Colonic mucosa (tissue), 4 donors: ENCODE results near the gene PHF12. TPM values are rescaled to one million over a fixed set of nuclear protein-coding genes. Genes with fewer than 3 reads are reported as not detected.

Experiments used
- DNase-seq: peaks from one replicate; pipeline ENCODE4 v3.0.0-alpha.2; 2020
- H3K27ac ChIP-seq: fragments of 200-600 bp; one replicate; pipeline ENCODE4 v1.8.0; 2021
- H3K27me3 ChIP-seq: fragments of 200-600 bp; one replicate; pipeline ENCODE4 v1.8.0; 2021
- H3K36me3 ChIP-seq: fragments of 200-600 bp; one replicate; pipeline ENCODE4 v1.8.0; 2021
- H3K4me1 ChIP-seq: fragments of 200-600 bp; one replicate; pipeline ENCODE4 v1.8.0; 2021; ENCODE audit warnings: mild to moderate bottlenecking
- H3K4me3 ChIP-seq: fragments of 200-600 bp; one replicate; pipeline ENCODE4 v1.8.0; 2021
- H3K9ac ChIP-seq, 2 donors: one replicate each; pipeline ENCODE4 v1.7.0; 2013; ENCODE audit warnings: control low read depth in 2 of 2, low read depth in 2 of 2, low read length in 2 of 2
- H3K9me3 ChIP-seq: fragments of 200-600 bp; one replicate; pipeline ENCODE4 v1.8.0; 2021
- CTCF ChIP-seq: fragments of 200-600 bp; IDR thresholded peaks from one replicate; pipeline ENCODE4 v1.8.0; 2022; ENCODE audit warnings: antibody characterized with exemption, mild to moderate bottlenecking
- intact Hi-C: fragments of 100-400 bp; cut with DNase I; formaldehyde crosslinking; loops from one replicate; pipeline ENCODE4 v1.14.1; 2022
- total RNA-seq, 2 donors: library from RNA; stranded (reverse); fragmentation: NEBNext Ultra II Directional in 1 of 2; extraction: Animal tissue kit (Norgen Biotek cat#: 25700) in 1 of 2; gene quantifications; one replicate each; pipeline ENCODE4 v1.2.1, GENCODE V29; 2021
- donor health status: healthy.
- donor health status: DM: no; HTN: no; CAD: no.
- donor health status: DM: no; HTN: no; CAD: no.

The PHF12 gene
- total RNA-seq, 2 donors from 2014 or later, result 37.7 to 42.2 TPM

GRCh38 chr17:28953444-28954118, 2.3 kb upstream of the PHF12 start:
- intact Hi-C loops, result no loop called here
- Histone ChIP-seq H3K27me3 (no peaks in the 10 kb centered on the region), H3K27ac (no peak overlapping the region), H3K36me3 (no peaks in the 10 kb centered on the region), H3K9ac (no peak overlapping the region), H3K4me1 (no peaks in the 10 kb centered on the region), H3K4me3 (no peak overlapping the region), H3K9me3 (no peaks in the 10 kb centered on the region)
- peak; percentile 88 for TF ChIP-seq CTCF
- peak; percentile 74 for DNase-seq

- Histone ChIP-seq H3K9me3 (no peaks in the 10 kb centered on the region), H3K9ac (peak overlapping the region; percentile 76 to 94), H3K4me1 (no peaks in the 10 kb centered on the region), H3K27ac (peak overlapping the region; percentile 98), H3K27me3 (no peaks in the 10 kb centered on the region), H3K4me3 (peak overlapping the region; percentile 36), H3K36me3 (no peaks in the 10 kb centered on the region)
- no peak for TF ChIP-seq CTCF
- intact Hi-C loops, result no loop called here
- peak; percentile 98 for DNase-seq
Measured at GRCh38 chr17:28951991-28952975, 965 bp upstream of the PHF12 start.

GRCh38 chr17:28950752-28951427, 428 bp downstream of the PHF12 start:
- peak overlapping the region; percentile 93 to 94 for H3K9ac ChIP-seq
- DNase-seq, result peak; percentile 49
- H3K4me3 ChIP-seq, result peak overlapping the region; percentile 91
- no peaks in the 10 kb centered on the region for H3K4me1 ChIP-seq
- no peaks in the 10 kb centered on the region for H3K27me3 ChIP-seq
- peak overlapping the region; percentile 98 for H3K27ac ChIP-seq
- H3K9me3 ChIP-seq, result no peaks in the 10 kb centered on the region
- TF ChIP-seq CTCF, result no peak
- intact Hi-C loops, result no loop called here
- no peaks in the 10 kb centered on the region for H3K36me3 ChIP-seq

- H3K9ac ChIP-seq, result peak overlapping the region; percentile 93 to 94
- H3K36me3 ChIP-seq, result no peaks in the 10 kb centered on the region
- H3K4me1 ChIP-seq, result no peaks in the 10 kb centered on the region
- H3K27me3 ChIP-seq, result no peaks in the 10 kb centered on the region
- H3K9me3 ChIP-seq, result no peaks in the 10 kb centered on the region
- no peak for TF ChIP-seq CTCF
- intact Hi-C loops, result no loop called here
- peak overlapping the region; percentile 98 for H3K27ac ChIP-seq
- peak overlapping the region; percentile 91 for H3K4me3 ChIP-seq
- peak; percentile 69 for DNase-seq
Measured at GRCh38 chr17:28950017-28950751, 1.1 kb downstream of the PHF12 start.
